Measurements from ENCODE around the gene RPS28.
"Not testable (repeated sequence)": the region's sequence is repeated elsewhere in the genome, so short reads cannot be mapped to it uniquely, and the experiment has no call there.

The RPS28 gene

DNA sequence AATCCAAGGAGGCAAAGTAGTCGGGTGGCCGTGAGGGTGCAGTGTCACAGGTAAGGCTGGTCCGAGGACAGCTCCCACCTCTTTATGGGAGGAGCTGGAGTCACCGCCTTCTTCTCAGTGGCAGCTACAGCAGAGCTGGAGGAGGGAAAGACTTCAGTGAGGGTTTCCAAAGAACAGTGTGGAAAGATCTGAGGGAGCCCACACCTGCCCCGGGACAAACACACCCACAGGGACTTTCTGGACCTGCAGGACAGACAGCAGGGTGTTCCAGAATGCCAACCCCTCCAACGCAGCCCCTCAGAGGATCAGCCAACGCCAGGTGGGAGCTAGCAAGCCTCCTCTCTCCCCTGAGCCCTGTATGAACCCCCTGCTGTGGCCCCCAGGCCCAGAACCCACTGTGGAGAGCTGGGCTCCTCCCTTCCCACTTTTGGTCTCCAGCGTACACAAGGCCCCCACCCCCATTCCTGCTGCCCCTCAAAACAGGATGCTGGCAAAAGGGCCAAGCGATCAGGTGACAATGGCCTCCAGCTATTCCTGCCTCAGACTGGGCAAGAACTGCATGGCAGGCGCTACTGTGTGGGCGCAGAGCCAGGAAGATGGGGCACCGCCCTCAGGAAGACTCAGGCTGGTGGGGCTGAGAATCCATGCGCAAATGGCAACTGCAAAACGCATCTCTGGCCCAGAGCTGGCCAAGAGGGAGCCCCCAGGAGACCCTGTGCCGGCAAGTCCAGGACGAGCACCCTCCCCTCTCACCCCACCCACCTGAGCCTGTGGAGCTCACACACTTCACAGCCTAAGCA, 9.6 kb upstream of the RPS28 start:
- no peak for DNase-seq (ENCODE audit: extremely low spot score)
- TF ChIP-seq, protein P1, sequence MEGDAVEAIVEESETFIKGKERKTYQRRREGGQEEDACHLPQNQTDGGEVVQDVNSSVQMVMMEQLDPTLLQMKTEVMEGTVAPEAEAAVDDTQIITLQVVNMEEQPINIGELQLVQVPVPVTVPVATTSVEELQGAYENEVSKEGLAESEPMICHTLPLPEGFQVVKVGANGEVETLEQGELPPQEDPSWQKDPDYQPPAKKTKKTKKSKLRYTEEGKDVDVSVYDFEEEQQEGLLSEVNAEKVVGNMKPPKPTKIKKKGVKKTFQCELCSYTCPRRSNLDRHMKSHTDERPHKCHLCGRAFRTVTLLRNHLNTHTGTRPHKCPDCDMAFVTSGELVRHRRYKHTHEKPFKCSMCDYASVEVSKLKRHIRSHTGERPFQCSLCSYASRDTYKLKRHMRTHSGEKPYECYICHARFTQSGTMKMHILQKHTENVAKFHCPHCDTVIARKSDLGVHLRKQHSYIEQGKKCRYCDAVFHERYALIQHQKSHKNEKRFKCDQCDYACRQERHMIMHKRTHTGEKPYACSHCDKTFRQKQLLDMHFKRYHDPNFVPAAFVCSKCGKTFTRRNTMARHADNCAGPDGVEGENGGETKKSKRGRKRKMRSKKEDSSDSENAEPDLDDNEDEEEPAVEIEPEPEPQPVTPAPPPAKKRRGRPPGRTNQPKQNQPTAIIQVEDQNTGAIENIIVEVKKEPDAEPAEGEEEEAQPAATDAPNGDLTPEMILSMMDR (IDR thresholded peaks at IDR 0.05; ENCODE audit: control extremely low read depth, extremely low read depth, low read depth, missing control alignments): no peak
- CTCF ChIA-PET: interaction anchor here (1.1 to 2.4 kb wide), 4 partner anchors 9 to 50 kb away, joined by 3 to 7 read pairs (median 6); partner anchors contain the start of genes NDUFA7 and RPS28

DNA sequence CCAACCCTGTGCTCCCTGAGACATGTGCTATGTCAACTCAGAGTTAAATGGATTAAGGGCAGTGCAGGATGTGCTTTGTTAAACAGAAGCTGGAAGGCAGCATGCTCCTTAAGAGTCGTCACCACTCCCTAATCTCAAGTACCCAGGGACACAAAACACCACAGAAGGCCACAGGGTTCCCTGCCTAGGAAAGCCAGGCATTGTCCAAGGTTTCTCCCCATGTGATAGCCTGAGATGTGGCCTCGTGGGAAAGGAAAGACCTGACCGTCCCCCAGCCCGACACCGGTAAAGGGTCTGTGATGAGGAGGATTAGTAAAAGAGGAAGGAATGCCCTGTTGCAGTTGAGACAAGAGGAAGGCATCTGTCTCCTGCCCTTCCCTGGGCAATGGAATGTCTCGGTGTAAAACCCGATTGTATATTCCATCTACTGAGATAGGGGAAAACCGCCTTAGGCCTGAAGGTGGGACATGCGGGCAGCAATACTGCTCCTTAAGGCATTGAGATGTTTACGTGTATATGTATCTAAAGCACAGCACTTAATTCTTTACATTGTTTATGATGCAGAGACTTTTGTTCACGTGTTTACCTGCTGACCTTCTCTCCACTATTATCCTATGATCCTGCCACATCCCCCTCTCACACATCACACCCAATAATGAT, 6.2 kb upstream of the RPS28 start:
- POLR2A ChIA-PET; CTCF ChIA-PET; DNase-seq (ENCODE audit: extremely low spot score): not testable (repeated sequence)

More for the DNA sequence above, 9.6 kb upstream of the RPS28 start:
- POLR2A ChIA-PET: interaction anchor here (0.5 to 1.1 kb wide), 3 partner anchors 10 to 186 kb away, joined by 3 read pairs; partner anchors contain the start of genes NDUFA7 and RPS28

DNA sequence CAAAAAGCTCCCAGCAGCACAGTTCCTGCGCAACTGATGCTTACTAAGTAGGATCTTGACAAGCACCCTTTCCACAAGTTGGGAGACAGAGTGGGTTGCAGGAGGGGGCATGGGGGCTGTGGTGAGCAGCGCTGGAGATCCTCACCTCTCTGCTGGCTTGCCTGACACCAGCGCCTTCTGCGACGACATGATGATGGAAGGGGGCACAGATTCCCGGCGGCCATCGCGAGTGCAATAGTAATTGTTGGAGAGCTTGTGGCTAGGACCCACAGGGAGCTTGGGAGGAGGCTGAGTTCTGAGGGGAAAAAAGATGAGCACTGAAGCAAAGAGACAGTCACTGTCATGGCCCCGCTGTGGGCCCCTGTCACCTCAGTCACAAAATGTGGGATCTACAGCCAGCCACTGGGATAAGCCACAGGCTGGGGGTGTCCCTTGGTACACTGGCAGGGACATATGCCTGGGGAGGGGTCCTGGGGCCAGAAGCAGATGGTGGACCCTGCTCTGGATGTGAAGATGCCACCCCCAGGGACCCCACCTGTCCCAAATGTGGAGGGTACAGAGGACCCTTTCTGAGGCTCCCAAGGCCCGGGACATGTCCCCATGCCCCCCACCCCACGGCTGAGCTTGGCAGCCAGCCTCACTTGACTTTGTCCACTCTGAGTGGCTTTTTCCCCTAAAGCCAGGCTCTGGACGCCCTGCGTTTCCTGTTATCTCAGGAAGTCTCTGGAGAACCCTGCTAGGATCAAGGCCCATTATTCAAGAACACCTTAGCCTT, 4.8 kb upstream of the RPS28 start:
- DNase-seq (ENCODE audit: extremely low spot score): no peak
- TF ChIP-seq, protein P1 (IDR thresholded peaks at IDR 0.05; ENCODE audit: control extremely low read depth, extremely low read depth, low read depth, missing control alignments): no peak
- ChIA-PET CTCF (interaction anchor here (1.3 kb wide), 1 partner anchor 37 kb away, joined by 6 read pairs; no protein-coding TSS in a partner anchor), POLR2A (no interaction called here)

DNA sequence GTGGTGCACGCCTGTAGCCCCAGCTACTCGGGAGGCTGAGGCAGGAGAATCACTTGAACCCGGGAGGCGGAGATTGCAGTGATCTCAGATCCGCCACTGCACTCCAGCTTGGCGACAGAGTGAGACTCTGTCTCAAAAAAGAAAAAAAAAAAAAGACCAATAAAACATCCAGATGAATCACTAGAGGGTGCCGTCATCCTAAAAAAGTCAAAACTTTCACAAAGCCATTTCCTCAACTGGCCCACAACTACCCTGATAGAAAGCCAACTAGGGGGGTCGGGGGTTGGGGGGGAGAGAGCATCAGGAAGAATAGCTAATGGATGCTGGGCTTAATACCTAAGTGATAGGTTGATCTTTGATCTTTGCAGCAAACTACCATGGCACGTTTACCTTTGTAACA, 2.5 kb upstream of the RPS28 start:
- DNase-seq (ENCODE audit: extremely low spot score); POLR2A ChIA-PET: not testable (repeated sequence)
- CTCF ChIA-PET: interaction anchor here (1.3 kb wide), 1 partner anchor 130 kb away, joined by 3 read pairs; no protein-coding TSS in a partner anchor

DNA sequence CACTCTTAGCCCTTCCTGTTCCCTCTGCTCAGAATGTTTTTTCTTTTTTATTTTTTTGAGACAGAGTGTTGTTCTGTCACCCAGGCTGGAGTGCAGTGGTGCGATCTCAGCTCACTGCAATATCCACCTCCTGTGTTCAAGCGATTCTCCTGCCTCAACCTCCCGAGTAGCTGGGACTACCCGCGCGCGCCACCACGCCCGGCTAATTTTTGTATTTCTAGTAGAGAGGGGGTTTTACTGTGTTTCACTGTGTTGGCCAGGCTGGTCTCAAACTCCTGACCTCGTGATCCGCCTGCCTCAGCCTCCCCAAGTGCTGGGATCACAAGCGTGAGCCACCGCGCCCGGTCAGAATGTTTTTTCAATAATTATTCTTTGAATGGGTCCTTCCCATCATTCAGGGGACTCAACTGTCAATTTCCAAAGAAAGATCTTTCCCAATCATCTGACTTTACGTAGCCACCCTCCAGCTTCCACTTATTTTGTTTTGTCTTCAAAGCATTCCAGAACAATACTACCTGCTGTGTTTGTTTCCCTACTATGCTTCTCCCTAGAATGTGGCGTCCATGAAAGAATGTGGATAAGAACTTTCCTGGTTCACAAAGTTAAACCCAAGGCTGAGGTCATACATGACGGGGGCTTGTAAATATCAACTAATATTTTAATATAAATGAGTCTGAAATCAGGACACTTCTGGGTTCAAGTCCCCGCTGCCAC, 1.3 kb upstream of the RPS28 start:
- ChIA-PET CTCF (interaction anchor here (1.2 to 2.0 kb wide), 4 partner anchors 10 to 262 kb away, joined by 3 to 7 read pairs (median 4); no protein-coding TSS in a partner anchor), POLR2A (interaction anchor here (1.1 kb wide), 1 partner anchor 10 kb away, joined by 3 read pairs; no protein-coding TSS in a partner anchor)
- no peak for DNase-seq (ENCODE audit: extremely low spot score)
- TF ChIP-seq, protein P1 (IDR thresholded peaks at IDR 0.05; ENCODE audit: control extremely low read depth, extremely low read depth, low read depth, missing control alignments): no peak

DNA sequence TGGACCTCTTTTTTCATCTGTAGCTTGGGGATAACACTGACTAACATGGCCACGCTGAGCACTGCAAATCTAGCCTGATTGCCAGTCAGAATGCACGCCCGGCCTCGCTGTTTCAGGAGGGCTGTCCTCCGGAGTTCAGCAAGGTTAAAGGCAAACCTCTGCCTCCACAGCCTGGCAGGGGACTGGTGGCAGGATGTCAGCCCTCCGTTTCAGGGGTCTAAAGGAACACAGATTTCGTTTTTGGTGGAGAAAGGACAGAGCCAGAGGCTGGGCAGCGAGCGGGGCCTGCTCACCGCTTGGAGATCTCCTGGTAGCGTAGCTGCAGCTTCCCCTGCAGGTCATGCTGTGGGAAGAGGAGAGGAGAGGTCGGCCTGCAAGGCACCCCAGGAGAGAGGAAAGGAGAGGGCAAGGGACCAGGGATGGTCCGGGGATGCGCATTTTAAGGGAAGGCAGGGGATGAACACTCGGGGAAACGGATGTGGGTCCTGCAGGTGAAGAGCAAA, 681 bp upstream of the RPS28 start:
- ChIA-PET POLR2A (interaction anchor here (0.6 to 1.1 kb wide), 3 partner anchors 11 to 193 kb away, joined by 3 to 4 read pairs (median 3); partner anchors contain the start of gene ZNF414), CTCF (interaction anchor here (1.2 to 2.0 kb wide), 3 partner anchors 10 to 261 kb away, joined by 3 to 7 read pairs (median 5); no protein-coding TSS in a partner anchor)
- no peak for DNase-seq (ENCODE audit: extremely low spot score)
- TF ChIP-seq, protein P1 (IDR thresholded peaks at IDR 0.05; ENCODE audit: control extremely low read depth, extremely low read depth, low read depth, missing control alignments): peak; percentile 5

Measured in GM10248 (cell line).